ENCODE results near the gene HPX.
"Not testable (repeated sequence)": the region's sequence is repeated elsewhere in the genome, so short reads cannot be mapped to it uniquely, and the experiment has no call there.

The HPX gene

DNA sequence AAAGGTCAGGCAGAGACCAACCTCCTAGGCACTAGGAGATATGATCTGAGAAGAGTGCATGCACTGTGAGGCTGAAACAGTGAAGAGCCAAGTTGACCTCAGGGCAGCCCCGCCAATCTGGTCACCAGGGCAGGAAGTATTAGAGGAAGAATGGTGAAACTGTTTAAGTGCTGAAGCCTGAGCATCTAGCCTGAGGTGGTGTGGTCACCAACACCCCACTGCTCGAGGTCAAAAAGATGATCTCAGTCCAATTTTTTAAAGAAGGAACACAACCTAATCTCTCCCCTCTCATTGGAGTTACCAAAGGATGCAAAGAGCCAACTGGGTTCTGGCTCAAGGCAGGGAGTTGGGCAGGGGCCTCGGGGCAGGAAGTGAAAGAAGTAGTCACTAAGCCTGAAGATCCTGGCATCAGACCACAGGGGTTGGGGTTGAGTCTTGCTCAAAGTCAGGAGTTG lies 25.9 kb downstream of the HPX start:
- no peak for DNase-seq (ENCODE audit: low spot score)

- no peak for DNase-seq (ENCODE audit: low spot score)
These were observed 27.0 kb downstream of the HPX start for GRCh38 chr11:6413791-6414201.

- no peak for DNase-seq (ENCODE audit: low spot score)
These were observed 29.2 kb downstream of the HPX start for GRCh38 chr11:6411594-6412031.

GRCh38 chr11:6410695-6411430 lies 29.9 kb downstream of the HPX start:
- DNase-seq (ENCODE audit: low spot score), result no peak

DNA sequence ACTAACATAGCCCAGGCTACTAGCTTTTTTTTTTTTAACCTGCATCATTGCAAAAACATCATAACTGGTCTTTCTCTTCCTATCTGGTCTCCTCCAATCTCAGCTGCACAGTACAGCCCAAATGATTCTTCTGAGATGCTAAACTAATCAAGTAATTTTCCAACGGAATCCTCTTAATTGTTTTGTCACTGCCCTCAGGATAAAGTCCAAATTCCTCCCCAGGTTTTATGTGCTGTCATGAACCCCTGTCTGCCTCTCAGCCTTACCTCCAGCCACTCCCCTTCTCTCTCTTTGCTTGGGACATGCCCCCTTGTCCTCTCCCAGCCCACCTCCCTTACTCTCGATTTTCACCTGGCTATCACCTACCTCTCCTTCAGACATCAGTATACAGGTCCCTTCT lies 34.4 kb downstream of the HPX start:
- DNase-seq (ENCODE audit: low spot score), result no peak

DNA sequence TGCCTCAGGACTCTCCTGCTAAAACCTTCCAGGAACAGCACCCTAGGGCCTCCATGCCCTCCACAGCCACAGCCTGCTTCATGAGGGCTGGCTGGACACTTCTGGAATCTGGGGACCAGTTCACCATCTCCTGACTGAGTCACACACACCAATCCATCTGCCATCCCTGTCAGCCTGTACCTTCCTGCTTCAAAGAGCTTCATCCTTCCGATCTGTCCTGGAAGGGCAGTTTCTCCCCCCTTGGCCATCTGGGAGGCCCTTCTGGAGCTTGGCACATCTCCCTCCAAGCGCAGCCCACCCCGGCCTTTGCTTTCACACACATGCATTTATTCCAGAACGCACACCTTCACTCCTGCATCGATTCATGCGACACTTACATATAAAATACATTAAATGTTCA lies 34.9 kb downstream of the HPX start:
- DNase-seq (ENCODE audit: low spot score), result no peak

- no peak for DNase-seq (ENCODE audit: low spot score)
These were observed 35.6 kb downstream of the HPX start for GRCh38 chr11:6405052-6405667.

DNA sequence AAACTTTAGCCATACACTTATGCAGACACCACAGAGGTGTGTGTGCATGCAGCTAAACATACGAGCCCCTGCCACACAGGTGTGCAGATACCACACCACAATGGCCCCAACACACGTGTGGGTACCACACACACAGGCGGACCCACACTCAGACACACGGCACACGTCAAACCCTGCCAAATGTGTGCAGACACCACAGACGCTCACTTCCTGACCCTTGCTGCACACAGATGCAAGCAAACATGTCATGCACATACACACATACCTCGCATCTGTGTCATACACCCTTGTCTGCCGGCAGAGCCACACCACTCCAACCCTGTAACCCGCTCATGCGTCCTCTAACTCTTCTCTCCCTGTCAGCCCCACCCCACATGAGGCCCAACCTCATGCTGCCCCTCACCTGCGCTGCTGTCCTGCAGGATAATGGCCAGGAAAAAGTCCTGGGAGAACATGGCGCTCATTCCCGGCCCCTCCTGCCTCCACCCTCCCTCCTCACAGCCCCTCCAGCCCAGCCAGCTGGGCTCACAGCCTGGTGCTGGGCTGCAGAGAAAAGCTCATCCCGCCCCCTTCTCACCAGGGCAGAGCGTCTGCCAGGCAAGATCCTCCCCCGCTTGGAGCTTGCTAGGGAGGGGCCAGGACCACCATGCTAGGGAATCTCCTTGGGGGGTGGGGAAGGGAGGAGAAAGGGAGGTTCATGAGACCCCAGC lies 36.3 kb downstream of the HPX start:
- peak; percentile 73 for DNase-seq (ENCODE audit: low spot score)

DNA sequence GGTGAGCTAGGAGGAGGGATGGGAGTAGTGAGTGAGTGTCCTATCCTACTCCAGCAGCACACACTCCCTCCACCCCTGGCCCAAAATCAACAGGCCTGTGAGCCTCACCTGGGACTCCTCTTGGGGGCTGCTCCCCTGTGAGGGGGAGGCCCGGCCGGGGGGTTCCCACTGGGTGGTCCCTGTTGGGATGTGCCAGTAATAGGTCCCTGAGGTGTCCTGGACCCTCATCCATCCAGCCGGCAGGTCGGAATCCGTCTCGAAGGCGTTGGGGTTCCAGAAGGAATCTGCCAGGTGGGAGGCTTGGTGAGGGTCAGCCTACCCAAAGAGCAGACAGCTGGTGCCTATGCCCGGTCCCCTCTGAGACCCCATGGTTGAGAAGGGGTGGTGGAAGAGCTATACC lies 37.2 kb downstream of the HPX start:
- no peak for DNase-seq (ENCODE audit: low spot score)

DNA sequence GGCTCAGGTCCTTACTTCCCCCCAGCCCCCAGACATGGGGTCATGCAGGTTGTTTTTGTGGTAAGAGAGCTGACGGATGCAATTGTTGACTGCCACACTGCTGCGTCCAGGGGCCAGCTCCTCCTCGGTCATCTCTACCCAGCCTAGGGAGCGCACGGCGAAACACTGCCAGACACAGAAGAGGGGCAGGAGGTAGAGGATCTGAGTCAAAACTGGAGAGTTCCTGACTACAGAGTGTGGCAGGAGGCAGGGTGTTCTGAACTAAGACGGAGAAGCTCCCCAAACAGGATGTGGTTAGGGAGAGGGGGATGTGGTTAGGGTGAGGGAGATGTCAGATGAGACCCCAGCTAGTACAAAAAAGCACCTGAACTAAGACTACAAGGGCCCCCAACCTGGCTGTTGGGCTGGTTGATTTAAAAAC lies 38.2 kb downstream of the HPX start:
- no peak for DNase-seq (ENCODE audit: low spot score)

DNA sequence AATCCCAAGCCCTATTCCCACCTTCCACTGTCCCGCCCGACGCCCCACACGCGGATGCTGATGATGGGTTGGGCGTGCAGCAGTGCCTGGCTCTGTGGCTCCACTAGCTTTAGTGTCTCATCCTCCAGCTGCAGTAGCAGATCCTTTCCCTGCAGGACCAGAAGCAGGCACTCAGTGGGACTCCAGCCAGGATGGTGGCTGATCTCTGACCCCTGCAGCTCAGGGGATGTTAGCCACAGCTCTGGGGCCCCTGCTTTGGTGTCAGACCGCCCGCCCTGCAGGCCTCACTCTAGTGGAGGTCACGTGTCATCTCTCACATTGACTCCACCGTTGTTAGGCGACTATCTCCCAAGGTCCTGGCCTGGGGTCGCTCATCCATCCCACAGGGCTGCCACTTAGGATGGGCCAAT lies 38.7 kb downstream of the HPX start:
- no peak for DNase-seq (ENCODE audit: low spot score)

DNA sequence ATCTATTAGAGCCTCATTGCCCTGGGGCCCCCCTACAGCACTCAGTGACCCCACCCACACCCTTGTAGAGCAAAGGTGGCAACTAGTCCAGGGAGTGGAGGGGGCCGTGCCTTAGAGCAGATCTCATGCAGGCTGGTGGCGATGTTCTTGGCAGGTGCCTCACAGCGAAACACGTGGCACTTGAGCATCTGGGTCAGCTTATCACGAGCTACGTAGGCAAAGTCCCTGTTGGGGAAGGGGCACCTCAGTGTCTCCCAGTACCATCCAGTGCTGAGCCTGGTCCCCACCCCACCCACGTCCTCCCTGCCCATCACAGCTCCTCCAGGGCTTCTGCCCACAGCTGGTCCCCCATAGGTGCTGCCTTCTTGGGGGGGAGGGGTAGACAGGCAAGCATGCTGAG lies 39.3 kb downstream of the HPX start:
- no peak for DNase-seq (ENCODE audit: low spot score)

DNA sequence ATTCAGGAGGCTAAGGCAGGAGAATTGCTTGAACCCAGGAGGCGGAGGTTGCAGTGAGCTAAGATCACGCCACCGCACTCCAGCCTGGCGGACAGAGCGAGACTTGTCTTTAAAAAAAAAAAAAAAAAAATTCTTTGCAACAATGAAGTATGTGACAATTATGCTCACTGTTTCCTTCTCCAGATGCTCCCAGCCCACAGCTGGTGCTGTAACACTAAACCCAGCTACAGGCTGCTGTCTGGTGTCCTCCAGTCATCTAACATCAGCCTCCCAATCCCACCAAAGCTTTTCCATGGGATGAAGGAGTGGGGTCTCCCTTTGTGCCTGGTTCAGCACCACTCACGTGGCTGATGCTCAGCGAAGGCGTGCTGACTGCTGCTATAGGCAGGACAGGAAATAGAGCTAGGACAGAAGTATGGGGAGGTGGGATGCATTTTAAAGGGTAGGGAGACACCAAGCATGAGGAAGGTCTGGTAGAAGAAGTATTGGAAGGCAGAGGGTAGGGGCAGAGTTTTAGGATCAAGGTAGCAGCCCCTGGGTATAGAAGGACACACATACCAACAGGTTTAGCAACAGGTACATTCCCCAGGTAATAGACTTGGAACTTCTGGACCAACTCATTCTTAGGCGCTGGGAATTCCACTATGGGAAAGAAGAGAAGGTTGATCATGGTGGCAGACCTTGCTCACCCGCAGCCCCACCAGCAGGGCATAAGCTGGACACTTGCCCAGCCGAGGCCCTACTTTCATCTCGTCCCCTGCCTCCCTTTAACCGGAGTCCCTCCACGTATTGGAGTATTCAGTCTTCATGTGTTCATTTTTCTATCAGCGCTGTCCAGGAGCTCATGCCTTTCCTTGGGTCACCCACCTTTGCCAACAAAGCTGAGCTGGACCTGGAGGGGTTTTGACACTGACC lies 40.1 kb downstream of the HPX start:
- DNase-seq (ENCODE audit: low spot score), result no peak

GRCh38 chr11:6397636-6398035 lies 43.2 kb downstream of the HPX start:
- peak; percentile 70 for DNase-seq (ENCODE audit: low spot score)

GRCh38 chr11:6397156-6397555 lies 43.6 kb downstream of the HPX start:
- DNase-seq (ENCODE audit: low spot score), result no peak

- no peak for DNase-seq (ENCODE audit: low spot score)
These were observed 45.2 kb downstream of the HPX start for GRCh38 chr11:6395470-6396060.

DNA sequence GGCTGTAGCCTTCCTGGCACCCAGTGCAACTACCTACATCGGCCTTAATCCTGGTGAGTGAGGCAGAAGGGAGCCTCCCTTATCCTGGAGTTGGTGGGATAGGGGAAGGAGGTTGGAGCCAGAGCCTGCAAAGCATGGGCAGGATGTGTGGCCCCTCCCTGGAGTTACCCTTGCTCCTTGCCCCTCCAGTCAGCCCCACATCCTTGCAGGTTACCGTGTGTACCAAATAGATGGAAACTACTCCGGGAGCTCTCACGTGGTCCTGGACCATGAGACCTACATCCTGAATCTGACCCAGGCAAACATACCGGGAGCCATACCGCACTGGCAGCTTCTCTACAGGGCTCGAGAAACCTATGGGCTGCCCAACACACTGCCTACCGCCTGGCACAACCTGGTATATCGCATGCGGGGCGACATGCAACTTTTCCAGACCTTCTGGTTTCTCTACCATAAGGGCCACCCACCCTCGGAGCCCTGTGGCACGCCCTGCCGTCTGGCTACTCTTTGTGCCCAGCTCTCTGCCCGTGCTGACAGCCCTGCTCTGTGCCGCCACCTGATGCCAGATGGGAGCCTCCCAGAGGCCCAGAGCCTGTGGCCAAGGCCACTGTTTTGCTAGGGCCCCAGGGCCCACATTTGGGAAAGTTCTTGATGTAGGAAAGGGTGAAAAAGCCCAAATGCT lies 46.7 kb downstream of the HPX start:
- DNase-seq (ENCODE audit: low spot score), result no peak

DNA sequence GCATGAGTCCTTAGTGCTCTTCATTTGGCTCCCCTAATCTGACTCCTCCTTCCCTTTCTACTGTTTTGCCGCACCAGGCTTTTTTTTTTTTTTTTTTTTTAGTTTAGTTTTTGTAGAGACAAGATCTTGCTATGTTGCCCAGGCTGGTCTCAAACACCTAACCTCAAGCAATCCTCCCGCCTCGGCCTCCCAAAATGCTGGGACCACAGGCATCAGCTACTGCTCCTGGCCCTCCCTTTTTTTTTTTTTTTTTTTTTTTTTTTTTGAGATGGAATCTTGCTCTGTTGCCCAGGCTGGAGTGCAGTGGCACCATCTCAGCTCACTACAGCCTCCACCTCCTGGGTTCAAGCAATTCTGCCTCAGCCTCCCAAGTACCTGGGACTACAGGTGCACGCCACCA lies 48.5 kb downstream of the HPX start:
- DNase-seq (ENCODE audit: low spot score), result not testable (repeated sequence)

DNA sequence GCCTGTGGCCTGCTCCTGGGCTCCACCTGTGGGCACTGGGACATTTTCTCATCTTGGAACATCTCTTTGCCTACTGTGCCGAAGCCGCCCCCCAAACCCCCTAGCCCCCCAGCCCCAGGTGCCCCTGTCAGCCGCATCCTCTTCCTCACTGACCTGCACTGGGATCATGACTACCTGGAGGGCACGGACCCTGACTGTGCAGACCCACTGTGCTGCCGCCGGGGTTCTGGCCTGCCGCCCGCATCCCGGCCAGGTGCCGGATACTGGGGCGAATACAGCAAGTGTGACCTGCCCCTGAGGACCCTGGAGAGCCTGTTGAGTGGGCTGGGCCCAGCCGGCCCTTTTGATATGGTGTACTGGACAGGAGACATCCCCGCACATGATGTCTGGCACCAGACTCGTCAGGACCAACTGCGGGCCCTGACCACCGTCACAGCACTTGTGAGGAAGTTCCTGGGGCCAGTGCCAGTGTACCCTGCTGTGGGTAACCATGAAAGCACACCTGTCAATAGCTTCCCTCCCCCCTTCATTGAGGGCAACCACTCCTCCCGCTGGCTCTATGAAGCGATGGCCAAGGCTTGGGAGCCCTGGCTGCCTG lies 49.2 kb downstream of the HPX start:
- DNase-seq (ENCODE audit: low spot score), result no peak

DNA sequence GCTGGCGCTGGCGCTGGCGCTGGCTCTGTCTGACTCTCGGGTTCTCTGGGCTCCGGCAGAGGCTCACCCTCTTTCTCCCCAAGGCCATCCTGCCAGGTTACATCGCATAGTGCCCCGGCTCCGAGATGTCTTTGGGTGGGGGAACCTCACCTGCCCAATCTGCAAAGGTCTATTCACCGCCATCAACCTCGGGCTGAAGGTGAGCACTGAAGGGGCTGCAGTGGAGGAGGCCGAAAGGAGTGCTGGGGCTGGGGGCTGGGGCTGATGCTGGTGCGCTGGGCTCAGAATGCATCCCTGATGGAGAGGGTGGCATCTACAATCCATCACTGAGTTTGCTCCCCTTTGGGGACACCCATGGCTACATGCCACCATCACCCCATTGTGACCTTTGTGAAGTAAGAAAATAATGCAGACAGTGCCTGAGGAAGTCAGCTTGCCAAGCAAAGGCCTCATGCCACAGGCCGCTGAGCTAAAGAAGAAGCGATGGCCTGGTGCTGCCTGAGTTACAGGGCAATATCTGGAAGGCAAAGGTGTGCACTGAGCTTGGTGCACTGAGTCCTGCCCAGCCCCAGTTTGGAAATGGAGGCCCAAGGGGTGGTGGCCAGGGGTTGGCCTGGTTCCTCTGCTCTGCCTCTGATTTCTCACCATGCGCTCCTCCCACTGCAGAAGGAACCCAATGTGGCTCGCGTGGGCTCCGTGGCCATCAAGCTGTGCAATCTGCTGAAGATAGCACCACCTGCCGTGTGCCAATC lies 49.9 kb downstream of the HPX start:
- no peak for DNase-seq (ENCODE audit: low spot score)
